ENCODE data around the gene ZNF580. TPM values are rescaled to one million over a fixed set of nuclear protein-coding genes. Genes with fewer than 3 reads are reported as not detected.
A peak's percentile ranks its signal among the peaks of the same experiment; 100 is the strongest.

ZNF580 gene
- total and polyA plus RNA-seq, 9 of the 15 experiments (the other 6 are each of a cell fraction or from before 2014, with no cell fraction given) = 2.3 to 47.4 (median 6.0) TPM

- Histone ChIP-seq H3K4me1 (replicated peaks in 1 of 2; ENCODE audit: control insufficient read depth in 2 of 2, insufficient read depth in 2 of 2, low read length in 2 of 2) (peaks cover 19 to 37% of the 10 kb centered on the region in 2 experiments), H2AFZ (ENCODE audit: low read depth, low read length) (peak overlapping the region; percentile 68; the same call in 1 of the 2 replicates), H3K36me3 (ENCODE audit: control insufficient read depth, insufficient read depth, low read length) (peaks cover 16% of the 10 kb centered on the region; the same call in 2 of the 3 replicates), H3K4me2 (ENCODE audit: insufficient read depth, low read length) (peak overlapping the region; percentile 97), H3K9ac (ENCODE audit: insufficient read depth in 1 of 2, low read depth in 2 of 2, low read length in 2 of 2) (peak overlapping the region; percentile 65 to 89), H3K79me2 (ENCODE audit: control insufficient read depth, insufficient read depth, low read length) (peaks cover 18% of the 10 kb centered on the region), H3K27ac (ENCODE audit: extremely low read depth, low read depth, low read length) (peak overlapping the region; percentile 87), H3K9me3 (replicated peaks; ENCODE audit: control insufficient read depth, insufficient read depth, low read depth, low read length) (0 out of 2 replicates have a peak, but pooled peaks cover 2% of the 10 kb centered on the region), H3K27me3 (ENCODE audit: control insufficient read depth in 2 of 2, insufficient read depth in 2 of 2, low read length in 2 of 2) (no peaks in the 10 kb centered on the region), H3K9me1 (ENCODE audit: control insufficient read depth, insufficient read depth, low read length) (no peaks in the 10 kb centered on the region), H4K20me1 (replicated peaks; ENCODE audit: control insufficient read depth, insufficient read depth, low read length) (no peaks in the 10 kb centered on the region), H3K4me3 (peak overlapping the region; percentile 84)
- ChIA-PET CTCF (ENCODE audit: low intra/inter-chr PET ratio) (interaction anchor here (0.6 to 2.5 kb wide), 4 partner anchors 25 to 95 kb away, joined by 3 to 23 read pairs (median 4); no protein-coding TSS in a partner anchor), POLR2A (interaction anchor here (0.8 to 2.2 kb wide), 7 partner anchors 12 to 145 kb away, joined by 3 to 18 read pairs (median 4); partner anchors contain the start of genes U2AF2 and ZNF784)
- ATAC-seq (no peak), DNase-seq (ENCODE audit: extremely low read depth in 1 of 4, low spot score in 3 of 4) (no peak), FAIRE-seq (no peak)
- BruUV-seq (replicated peaks) = TSS peak; percentile 31
- intact Hi-C loops (cut with micrococcal nuclease) (loop anchor here (1.0 kb wide), 1 partner anchor 90 kb away; no protein-coding TSS in a partner anchor), in situ Hi-C loops (cut with MboI) (no loop called here)
- WGBS (ENCODE audit: insufficient coverage, low coverage, missing lambda C conversion rate) = 69% methylated on average over 9 of the region's 9 CpGs
- TF ChIP-seq ZNF445 (CRISPR knock-in tag; IDR thresholded peaks at IDR 0.05; ENCODE audit: low read depth) (no peak), MLX (CRISPR knock-in tag; conservative IDR thresholded peaks at IDR 0.05) (no peak)
Observed at GRCh38 chr19:55606817-55607216, 34.0 kb upstream of the ZNF580 start.

GRCh38 chr19:55609326-55609725 lies 31.5 kb upstream of the ZNF580 start:
- in situ Hi-C loops (cut with MboI) (no loop called here), intact Hi-C loops (cut with micrococcal nuclease) (no loop called here)
- no peak for DNase-seq (ENCODE audit: extremely low read depth in 1 of 4, low spot score in 3 of 4)
- Histone ChIP-seq H3K4me2 (ENCODE audit: insufficient read depth, low read length) (no peak overlapping the region), H2AFZ (ENCODE audit: low read depth, low read length) (no peak overlapping the region), H4K20me1 (replicated peaks; ENCODE audit: control insufficient read depth, insufficient read depth, low read length) (no peaks in the 10 kb centered on the region), H3K36me3 (ENCODE audit: control insufficient read depth, insufficient read depth, low read length) (peaks cover 16% of the 10 kb centered on the region; the same call in 2 of the 3 replicates), H3K9ac (ENCODE audit: insufficient read depth in 1 of 2, low read depth in 2 of 2, low read length in 2 of 2) (no peak overlapping the region), H3K27me3 (ENCODE audit: control insufficient read depth in 2 of 2, insufficient read depth in 2 of 2, low read length in 2 of 2) (no peaks in the 10 kb centered on the region), H3K4me3 (no peak overlapping the region), H3K27ac (ENCODE audit: extremely low read depth, low read depth, low read length) (no peak overlapping the region), H3K4me1 (replicated peaks in 1 of 2; ENCODE audit: control insufficient read depth in 2 of 2, insufficient read depth in 2 of 2, low read length in 2 of 2) (peaks cover 8 to 14% of the 10 kb centered on the region in 2 experiments), H3K9me3 (replicated peaks; ENCODE audit: control insufficient read depth, insufficient read depth, low read depth, low read length) (no peaks in the 10 kb centered on the region), H3K9me1 (ENCODE audit: control insufficient read depth, insufficient read depth, low read length) (no peaks in the 10 kb centered on the region), H3K79me2 (ENCODE audit: control insufficient read depth, insufficient read depth, low read length) (peaks cover 22% of the 10 kb centered on the region)
- ChIA-PET POLR2A (interaction anchor here (1.2 kb wide), 1 partner anchor 9 kb away, joined by 3 read pairs; no protein-coding TSS in a partner anchor), CTCF (ENCODE audit: low intra/inter-chr PET ratio) (no interaction called here)
- no peak for TF ChIP-seq ZNF140 (CRISPR knock-in tag; IDR thresholded peaks at IDR 0.05)
- no peak for TF ChIP-seq ID3 (CRISPR knock-in tag; IDR thresholded peaks at IDR 0.05)
- TF ChIP-seq ID3 (tag; IDR thresholded peaks at IDR 0.05) = no peak
- no peak for FAIRE-seq
- no peak for ATAC-seq
- no TSS peak for BruUV-seq (replicated peaks)
- WGBS (ENCODE audit: insufficient coverage, low coverage, missing lambda C conversion rate) = 81% methylated on average over 5 of the region's 5 CpGs
